Ishikawa (cell line): ENCODE results near the gene GPR61.

Experiments
- CEBPB ChIP-seq: IDR thresholded peaks from 2 replicates; pipeline ENCODE4 v1.6.1; 2012
- CREB1 ChIP-seq: IDR thresholded peaks from 2 replicates; pipeline ENCODE4 v1.6.1; 2012; ENCODE audit warnings: low read depth
- EGR1 ChIP-seq: IDR thresholded peaks from 2 replicates; pipeline ENCODE4 v1.6.1; 2012
- EP300 ChIP-seq: IDR thresholded peaks from 2 replicates; pipeline ENCODE4 v1.6.1; 2012; ENCODE audit warnings: borderline replicate concordance
- FOXM1 ChIP-seq: IDR thresholded peaks from 2 replicates; pipeline ENCODE4 v1.6.1; 2012; ENCODE audit warnings: low read depth, borderline replicate concordance
- MAX ChIP-seq: IDR thresholded peaks from 2 replicates; pipeline ENCODE4 v1.6.1; 2012
- NFIC ChIP-seq: IDR thresholded peaks from 2 replicates; pipeline ENCODE4 v1.6.1; 2012
- RAD21 ChIP-seq: IDR thresholded peaks from 2 replicates; pipeline ENCODE4 v1.6.1; 2012; ENCODE audit warnings: low read depth
- TAF1 ChIP-seq: IDR thresholded peaks from 2 replicates; pipeline ENCODE4 v1.6.1; 2012; ENCODE audit warnings: low read depth, mild to moderate bottlenecking
- TCF12 ChIP-seq: IDR thresholded peaks from 2 replicates; pipeline ENCODE4 v1.6.1; 2012; ENCODE audit warnings: low read depth
- TEAD4 ChIP-seq: IDR thresholded peaks from 2 replicates; pipeline ENCODE4 v1.6.1; 2012
- YY1 ChIP-seq: IDR thresholded peaks from 2 replicates; pipeline ENCODE4 v1.6.1; 2012; ENCODE audit warnings: low read depth
- ZBTB7A ChIP-seq: IDR thresholded peaks from 2 replicates; pipeline ENCODE4 v1.6.1; 2012; ENCODE audit warnings: low read depth
- TF ChIP-seq, protein P1 (sequence below): IDR thresholded peaks from 2 replicates; pipeline ENCODE4 v1.6.1; 2012; ENCODE audit warnings: low read depth, mild to moderate bottlenecking
- TF ChIP-seq, protein P2 (sequence below): IDR thresholded peaks from 2 replicates; pipeline ENCODE4 v1.6.1; 2012

GPR61 gene

GRCh38 chr1:109513110-109513710 lies 26.5 kb upstream of the GPR61 start:
- TF ChIP-seq EP300 (no peak), TEAD4 (no peak), RAD21 (no peak), CEBPB (no peak), FOXM1 (no peak), NFIC (no peak), TAF1 (no peak), EGR1 (no peak), TCF12 (no peak), ZBTB7A (no peak), YY1 (no peak), CREB1 (no peak)
- TF ChIP-seq, protein P1, sequence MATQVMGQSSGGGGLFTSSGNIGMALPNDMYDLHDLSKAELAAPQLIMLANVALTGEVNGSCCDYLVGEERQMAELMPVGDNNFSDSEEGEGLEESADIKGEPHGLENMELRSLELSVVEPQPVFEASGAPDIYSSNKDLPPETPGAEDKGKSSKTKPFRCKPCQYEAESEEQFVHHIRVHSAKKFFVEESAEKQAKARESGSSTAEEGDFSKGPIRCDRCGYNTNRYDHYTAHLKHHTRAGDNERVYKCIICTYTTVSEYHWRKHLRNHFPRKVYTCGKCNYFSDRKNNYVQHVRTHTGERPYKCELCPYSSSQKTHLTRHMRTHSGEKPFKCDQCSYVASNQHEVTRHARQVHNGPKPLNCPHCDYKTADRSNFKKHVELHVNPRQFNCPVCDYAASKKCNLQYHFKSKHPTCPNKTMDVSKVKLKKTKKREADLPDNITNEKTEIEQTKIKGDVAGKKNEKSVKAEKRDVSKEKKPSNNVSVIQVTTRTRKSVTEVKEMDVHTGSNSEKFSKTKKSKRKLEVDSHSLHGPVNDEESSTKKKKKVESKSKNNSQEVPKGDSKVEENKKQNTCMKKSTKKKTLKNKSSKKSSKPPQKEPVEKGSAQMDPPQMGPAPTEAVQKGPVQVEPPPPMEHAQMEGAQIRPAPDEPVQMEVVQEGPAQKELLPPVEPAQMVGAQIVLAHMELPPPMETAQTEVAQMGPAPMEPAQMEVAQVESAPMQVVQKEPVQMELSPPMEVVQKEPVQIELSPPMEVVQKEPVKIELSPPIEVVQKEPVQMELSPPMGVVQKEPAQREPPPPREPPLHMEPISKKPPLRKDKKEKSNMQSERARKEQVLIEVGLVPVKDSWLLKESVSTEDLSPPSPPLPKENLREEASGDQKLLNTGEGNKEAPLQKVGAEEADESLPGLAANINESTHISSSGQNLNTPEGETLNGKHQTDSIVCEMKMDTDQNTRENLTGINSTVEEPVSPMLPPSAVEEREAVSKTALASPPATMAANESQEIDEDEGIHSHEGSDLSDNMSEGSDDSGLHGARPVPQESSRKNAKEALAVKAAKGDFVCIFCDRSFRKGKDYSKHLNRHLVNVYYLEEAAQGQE, result no peak
- TF ChIP-seq, protein P2, sequence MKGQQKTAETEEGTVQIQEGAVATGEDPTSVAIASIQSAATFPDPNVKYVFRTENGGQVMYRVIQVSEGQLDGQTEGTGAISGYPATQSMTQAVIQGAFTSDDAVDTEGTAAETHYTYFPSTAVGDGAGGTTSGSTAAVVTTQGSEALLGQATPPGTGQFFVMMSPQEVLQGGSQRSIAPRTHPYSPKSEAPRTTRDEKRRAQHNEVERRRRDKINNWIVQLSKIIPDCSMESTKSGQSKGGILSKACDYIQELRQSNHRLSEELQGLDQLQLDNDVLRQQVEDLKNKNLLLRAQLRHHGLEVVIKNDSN, result no peak

GRCh38 chr1:109514846-109515245 lies 24.8 kb upstream of the GPR61 start:
- TF ChIP-seq TAF1, result no peak
- no peak for TF ChIP-seq CEBPB
- no peak for TF ChIP-seq EP300
- TF ChIP-seq TCF12, result no peak
- TF ChIP-seq MAX, result no peak
- no peak for TF ChIP-seq FOXM1
- TF ChIP-seq NFIC, result no peak
- TF ChIP-seq, protein P2, result no peak
- TF ChIP-seq, protein P1, result no peak
- no peak for TF ChIP-seq RAD21
- no peak for TF ChIP-seq CREB1
- TF ChIP-seq EGR1, result no peak
- no peak for TF ChIP-seq ZBTB7A
- no peak for TF ChIP-seq TEAD4
- TF ChIP-seq YY1, result no peak

- TF ChIP-seq EP300, result no peak
- no peak for TF ChIP-seq YY1
- no peak for TF ChIP-seq TAF1
- TF ChIP-seq, protein P2, result no peak
- no peak for TF ChIP-seq EGR1
- TF ChIP-seq RAD21, result no peak
- TF ChIP-seq, protein P1, result no peak
- no peak for TF ChIP-seq ZBTB7A
- TF ChIP-seq FOXM1, result no peak
- TF ChIP-seq TEAD4, result no peak
- no peak for TF ChIP-seq NFIC
- no peak for TF ChIP-seq MAX
- no peak for TF ChIP-seq CREB1
Observed at GRCh38 chr1:109516872-109517271, 22.8 kb upstream of the GPR61 start.

DNA sequence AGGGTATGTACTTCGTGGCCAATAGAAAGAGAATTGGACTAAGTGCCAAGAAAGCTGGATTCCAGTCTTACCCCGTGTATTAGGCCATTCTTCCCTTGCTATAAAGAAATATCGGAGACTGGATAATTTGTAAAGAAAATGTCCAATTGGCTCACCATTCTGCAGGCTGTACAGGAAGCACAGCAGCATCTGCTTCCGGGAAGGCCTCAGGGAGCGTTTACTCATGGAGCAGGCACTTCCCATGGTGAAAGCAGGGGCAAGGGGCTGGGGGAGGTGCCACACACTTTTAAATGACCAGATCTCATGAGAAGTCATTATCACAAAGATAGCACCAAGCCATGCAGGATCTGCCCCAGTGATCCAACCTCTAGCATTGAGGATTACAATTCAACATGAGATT lies 22.3 kb upstream of the GPR61 start:
- TF ChIP-seq RAD21 (no peak), CEBPB (no peak), MAX (no peak), EP300 (no peak), TEAD4 (no peak), YY1 (no peak), CREB1 (no peak), EGR1 (no peak), FOXM1 (no peak), ZBTB7A (no peak), TCF12 (no peak), TAF1 (no peak), NFIC (no peak)
- TF ChIP-seq, protein P2, result no peak
- TF ChIP-seq, protein P1, result no peak
